Esophagus muscularis mucosa (tissue), 4 donors: ENCODE data around the gene KCTD16. TPM values are rescaled to one million over a fixed set of nuclear protein-coding genes. Genes with fewer than 3 reads are reported as not detected.

Source experiments
- DNase-seq: peaks from one replicate; pipeline ENCODE4 v3.0.0-alpha.2; 2017; ENCODE audit errors: extremely low spot score
- H3K27ac ChIP-seq, 4 donors: fragments of 200-600 bp; sonication (generic); replicated peaks in 1 of 4; 1 replicate in 3 of 4; 2 replicates in 1 of 4; pipeline ENCODE4 v1.5.1; 2016 to 2019; ENCODE audit warnings: mild to moderate bottlenecking in 1 of 4
- H3K27me3 ChIP-seq, 4 donors: fragments of 200-600 bp; sonication (generic); one replicate each; pipeline versions ENCODE4 v1.5.1 to v1.6.0; 2016 to 2019
- H3K36me3 ChIP-seq, 4 donors: fragments of 200-600 bp; sonication (generic); one replicate each; pipeline ENCODE4 v1.5.1; 2016 to 2019
- H3K4me1 ChIP-seq, 4 donors: fragments of 200-600 bp; sonication (generic); one replicate each; pipeline ENCODE4 v1.5.1; 2016 to 2019
- H3K4me3 ChIP-seq, 4 donors: fragments of 200-600 bp; sonication (generic); 1 replicate in 2 of 4; 2 replicates in 2 of 4; pipeline ENCODE4 v1.5.1; 2016 to 2019; ENCODE audit warnings: mild to moderate bottlenecking in 4 of 4, moderate library complexity in 1 of 4
- H3K9me3 ChIP-seq, 4 donors: fragments of 200-600 bp; sonication (generic); 1 replicate in 3 of 4; 2 replicates in 1 of 4; pipeline ENCODE4 v1.5.1; 2016 to 2019
- EP300 ChIP-seq: sonication (generic); formaldehyde crosslinking; IDR thresholded peaks from one replicate; pipeline ENCODE4 v1.6.1; 2017; ENCODE audit warnings: antibody characterized with exemption
- POLR2A ChIP-seq: fragments of 450-650 bp; IDR thresholded peaks from one replicate; pipeline ENCODE4 v1.6.1; 2017; ENCODE audit warnings: antibody characterized with exemption, moderate library complexity, mild to moderate bottlenecking, low read depth
- POLR2AphosphoS5 ChIP-seq, 2 donors: sonication (generic); formaldehyde crosslinking; IDR thresholded peaks; one replicate each; pipeline ENCODE4 v1.6.1; 2017; ENCODE audit warnings: antibody characterized with exemption in 2 of 2
- WGBS: methylation state at CpG from one replicate; pipeline ENCODE4 v1.1.5; 2018; 5-methylcytosine and 5-hydroxymethylcytosine counted together
- intact Hi-C: fragments of 100-400 bp; cut with DNase I; formaldehyde crosslinking; loops from one replicate; pipeline ENCODE4 v1.15.1; 2023
- total RNA-seq, 4 donors: library from RNA; depleted of rRNA; stranded (reverse); fragments of >200 nt; gene quantifications; one replicate each; pipeline versions ENCODE4 v1.1.0 to v1.2.1, GENCODE V29; 2016
- TF ChIP-seq, protein P1 (sequence below), 3 experiments: fragments of 200-600 bp in 2 of 3; fragments of 450-650 bp in 1 of 3; sonication (generic) in 2 of 3; IDR thresholded peaks; one replicate each; pipeline ENCODE4 v1.5.1; 2017 to 2019; ENCODE audit warnings: antibody characterized with exemption in 3 of 3, mild to moderate bottlenecking in 2 of 3, moderate library complexity in 1 of 3

Gene KCTD16
- total RNA-seq, 4 donors from 2014 or later: under 0.01 to 0.11 (median under 0.01) TPM; not detected in 1

DNA sequence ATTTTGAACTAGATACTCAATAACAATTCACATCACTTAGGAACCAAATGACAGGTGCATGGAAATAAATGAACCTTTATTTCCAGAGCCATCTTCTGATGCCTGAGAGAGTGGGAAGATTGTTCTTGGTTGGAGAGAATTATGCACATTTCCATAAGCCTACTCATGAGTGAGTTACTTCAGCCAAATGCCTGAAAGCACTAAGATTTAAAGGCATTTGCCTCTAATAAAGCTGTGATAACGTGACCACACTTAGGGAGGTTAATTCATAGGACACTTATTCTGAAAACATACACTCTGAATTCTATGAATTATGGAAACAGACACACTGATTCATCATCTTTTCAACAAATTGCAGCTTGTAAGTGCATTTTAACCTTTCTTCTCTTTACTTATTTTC, 40.0 kb downstream of the KCTD16 start:
- no peak overlapping the region for H3K4me3 ChIP-seq
- TF ChIP-seq POLR2AphosphoS5 (IDR thresholded peaks at IDR 0.05) (no peak), EP300 (no peak), POLR2A (no peak)
- TF ChIP-seq, protein P1, sequence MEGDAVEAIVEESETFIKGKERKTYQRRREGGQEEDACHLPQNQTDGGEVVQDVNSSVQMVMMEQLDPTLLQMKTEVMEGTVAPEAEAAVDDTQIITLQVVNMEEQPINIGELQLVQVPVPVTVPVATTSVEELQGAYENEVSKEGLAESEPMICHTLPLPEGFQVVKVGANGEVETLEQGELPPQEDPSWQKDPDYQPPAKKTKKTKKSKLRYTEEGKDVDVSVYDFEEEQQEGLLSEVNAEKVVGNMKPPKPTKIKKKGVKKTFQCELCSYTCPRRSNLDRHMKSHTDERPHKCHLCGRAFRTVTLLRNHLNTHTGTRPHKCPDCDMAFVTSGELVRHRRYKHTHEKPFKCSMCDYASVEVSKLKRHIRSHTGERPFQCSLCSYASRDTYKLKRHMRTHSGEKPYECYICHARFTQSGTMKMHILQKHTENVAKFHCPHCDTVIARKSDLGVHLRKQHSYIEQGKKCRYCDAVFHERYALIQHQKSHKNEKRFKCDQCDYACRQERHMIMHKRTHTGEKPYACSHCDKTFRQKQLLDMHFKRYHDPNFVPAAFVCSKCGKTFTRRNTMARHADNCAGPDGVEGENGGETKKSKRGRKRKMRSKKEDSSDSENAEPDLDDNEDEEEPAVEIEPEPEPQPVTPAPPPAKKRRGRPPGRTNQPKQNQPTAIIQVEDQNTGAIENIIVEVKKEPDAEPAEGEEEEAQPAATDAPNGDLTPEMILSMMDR (IDR thresholded peaks at IDR 0.05): no peak
- H3K27me3 ChIP-seq: peaks cover 0 to 36% (median 6%) of the 10 kb centered on the region in 4 donors
- intact Hi-C loops: no loop called here
- DNase-seq: no peak
- H3K27ac ChIP-seq: no peak overlapping the region
- 78% methylated on average over 1 of the region's 1 CpG for WGBS
- H3K4me1 ChIP-seq: no peaks in the 10 kb centered on the region
- no peaks in the 10 kb centered on the region for H3K9me3 ChIP-seq
- no peaks in the 10 kb centered on the region for H3K36me3 ChIP-seq

DNA sequence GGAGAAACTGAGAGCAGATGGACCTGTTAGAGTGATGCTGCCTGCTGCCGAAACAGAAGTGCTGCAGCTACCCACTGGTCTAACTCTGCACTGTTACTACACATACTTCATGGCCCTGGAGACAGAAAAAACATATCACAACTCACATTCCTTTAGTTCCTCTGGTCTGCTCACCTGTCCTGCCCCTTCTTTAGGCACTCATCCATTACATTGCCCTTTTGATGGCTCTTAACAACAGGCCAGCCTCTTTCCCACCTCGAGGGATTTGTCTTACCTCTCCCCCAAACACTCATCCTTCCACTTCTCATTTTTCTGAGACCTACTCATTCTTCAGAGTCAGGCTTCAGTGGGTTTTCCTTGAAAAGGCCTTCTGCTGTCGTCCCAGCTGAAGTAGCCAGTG, 49.2 kb downstream of the KCTD16 start:
- no peak for DNase-seq
- intact Hi-C loops: no loop called here
- Histone ChIP-seq H3K27ac (no peak overlapping the region), H3K27me3 (no peaks in the 10 kb centered on the region), H3K9me3 (no peaks in the 10 kb centered on the region), H3K36me3 (no peaks in the 10 kb centered on the region), H3K4me3 (no peak overlapping the region), H3K4me1 (no peaks in the 10 kb centered on the region)
- 75% methylated on average over 3 of the region's 3 CpGs for WGBS
- TF ChIP-seq POLR2A: no peak
- TF ChIP-seq, protein P1 (IDR thresholded peaks at IDR 0.05): no peak
- TF ChIP-seq EP300: no peak
- no peak for TF ChIP-seq POLR2AphosphoS5 (IDR thresholded peaks at IDR 0.05)

DNA sequence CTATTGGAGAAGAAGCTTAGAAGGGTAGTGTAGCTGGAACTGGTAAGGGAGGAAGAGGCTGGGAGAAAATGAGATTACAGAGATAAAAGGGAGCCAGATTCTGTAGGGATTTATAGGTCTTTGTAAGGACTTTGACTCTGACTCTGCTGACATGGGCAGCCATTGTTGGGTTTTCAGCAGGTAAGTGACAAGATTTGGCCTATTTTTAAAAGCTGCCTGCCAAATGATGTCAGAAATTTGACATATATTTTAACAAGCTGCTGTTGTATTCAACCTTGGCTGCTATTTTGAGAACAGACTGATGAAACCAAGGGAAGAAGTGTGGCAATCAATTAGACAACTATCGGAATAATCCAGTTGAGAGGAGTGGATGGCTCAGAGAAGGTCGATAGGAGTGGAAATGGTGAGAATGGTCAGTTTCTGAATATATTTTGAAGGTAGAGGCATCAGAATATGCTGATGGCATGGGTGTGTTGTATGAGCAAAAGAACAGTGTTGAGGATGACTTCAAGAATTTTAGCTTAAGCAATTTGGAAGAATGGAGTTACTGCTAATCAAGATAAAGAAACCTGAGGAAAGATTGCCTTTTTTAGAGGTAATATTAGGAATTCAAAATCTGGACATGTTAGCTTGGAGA, 56.8 kb downstream of the KCTD16 start:
- 78% methylated on average over 2 of the region's 2 CpGs for WGBS

DNA sequence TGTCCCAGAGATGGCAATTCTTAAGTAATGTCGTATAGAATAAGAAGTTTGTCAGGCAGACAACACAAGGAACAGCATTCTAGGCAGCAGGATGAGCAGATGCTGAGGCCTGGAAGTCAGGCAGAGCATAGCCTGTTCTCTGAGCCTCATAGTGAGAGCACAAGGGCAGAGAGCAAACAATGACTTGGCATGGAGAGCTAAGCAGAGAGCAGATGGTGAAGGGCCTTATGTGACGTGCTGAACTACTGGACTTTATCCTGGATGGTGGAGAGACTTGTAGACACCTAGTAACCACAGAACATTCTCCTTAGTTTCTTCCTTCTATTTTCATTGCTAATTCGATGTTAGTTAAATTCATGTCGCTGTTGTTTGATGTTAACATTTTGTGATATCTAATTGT, 60.1 kb downstream of the KCTD16 start:
- intact Hi-C loops: no loop called here
- TF ChIP-seq POLR2AphosphoS5 (IDR thresholded peaks at IDR 0.05): no peak
- no peak for TF ChIP-seq EP300
- TF ChIP-seq, protein P1 (IDR thresholded peaks at IDR 0.05): no peak
- no peak for TF ChIP-seq POLR2A
- H3K4me3 ChIP-seq: no peak overlapping the region
- WGBS: 83% methylated on average over 4 of the region's 4 CpGs
- no peak overlapping the region for H3K27ac ChIP-seq
- DNase-seq: no peak
- no peaks in the 10 kb centered on the region for H3K27me3 ChIP-seq
- no peaks in the 10 kb centered on the region for H3K36me3 ChIP-seq
- H3K9me3 ChIP-seq: no peaks in the 10 kb centered on the region
- no peaks in the 10 kb centered on the region for H3K4me1 ChIP-seq

More for the DNA sequence above, 56.8 kb downstream of the KCTD16 start:
- intact Hi-C loops: no loop called here
- Histone ChIP-seq H3K4me1 (no peaks in the 10 kb centered on the region), H3K4me3 (no peak overlapping the region), H3K27ac (no peak overlapping the region), H3K36me3 (no peaks in the 10 kb centered on the region), H3K27me3 (no peaks in the 10 kb centered on the region), H3K9me3 (no peaks in the 10 kb centered on the region)
- no peak for DNase-seq
- TF ChIP-seq, protein P1 (IDR thresholded peaks at IDR 0.05): no peak
- no peak for TF ChIP-seq POLR2A

DNA sequence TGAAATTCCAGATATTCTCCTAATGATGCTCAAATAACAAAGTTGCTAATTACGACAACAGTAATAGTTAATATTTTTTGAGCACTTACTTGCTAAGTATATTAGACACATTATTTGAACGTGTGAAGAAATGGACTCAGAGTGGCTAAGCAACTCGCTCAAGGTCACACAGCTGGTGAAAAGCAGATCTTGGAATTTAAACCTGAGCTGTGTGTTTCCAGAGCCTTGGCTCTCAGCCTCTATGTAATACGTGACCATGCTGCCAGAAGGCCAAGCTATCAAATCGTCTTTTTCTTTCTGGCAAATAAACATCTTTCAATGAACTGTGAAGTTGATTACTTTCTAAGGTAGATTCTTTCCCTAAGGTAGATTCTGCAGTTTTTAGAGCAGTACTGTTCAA, 61.6 kb downstream of the KCTD16 start:
- no peaks in the 10 kb centered on the region for H3K4me1 ChIP-seq
- no peak overlapping the region for H3K4me3 ChIP-seq
- no peaks in the 10 kb centered on the region for H3K36me3 ChIP-seq
- H3K27me3 ChIP-seq: no peaks in the 10 kb centered on the region
- H3K9me3 ChIP-seq: no peaks in the 10 kb centered on the region
- WGBS: 75% methylated on average over 5 of the region's 5 CpGs
- TF ChIP-seq POLR2AphosphoS5 (IDR thresholded peaks at IDR 0.05) (no peak), POLR2A (no peak), EP300 (no peak)
- TF ChIP-seq, protein P1 (IDR thresholded peaks at IDR 0.05): no peak
- no peak for DNase-seq
- no peak overlapping the region for H3K27ac ChIP-seq
- intact Hi-C loops: no loop called here
